ENCODE results near the gene CYB5D1. TPM values are rescaled to one million over a fixed set of nuclear protein-coding genes. Genes with fewer than 3 reads are reported as not detected.

The CYB5D1 gene
- total RNA-seq, 1 donor from 2014 or later, result 6.9 TPM

DNA sequence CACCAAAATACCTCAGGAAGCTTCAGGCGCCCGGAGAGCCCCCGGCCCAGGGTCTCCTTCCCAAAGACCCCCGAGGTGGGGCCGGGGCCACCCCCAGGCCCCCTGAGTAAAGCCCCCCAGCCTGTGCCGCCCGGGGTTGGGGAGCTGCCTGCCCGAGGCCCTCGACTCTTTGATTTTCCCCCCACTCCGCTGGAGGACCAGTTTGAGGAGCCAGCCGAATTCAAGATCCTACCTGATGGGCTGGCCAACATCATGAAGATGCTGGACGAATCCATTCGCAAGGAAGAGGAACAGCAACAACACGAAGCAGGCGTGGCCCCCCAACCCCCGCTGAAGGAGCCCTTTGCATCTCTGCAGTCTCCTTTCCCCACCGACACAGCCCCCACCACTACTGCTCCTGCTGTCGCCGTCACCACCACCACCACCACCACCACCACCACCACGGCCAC, 9.6 kb upstream of the CYB5D1 start:
- peaks cover 16% of the 10 kb centered on the region for H3K36me3 Mint-ChIP-seq (ENCODE audit: low read depth)
- no peaks in the 10 kb centered on the region for H3K9me3 Mint-ChIP-seq (ENCODE audit: low read depth)
- no peak overlapping the region for H3K4me3 Mint-ChIP-seq (ENCODE audit: unreplicated experiment)
- H3K27me3 Mint-ChIP-seq (ENCODE audit: low read depth), result no peaks in the 10 kb centered on the region
- no peak overlapping the region for H3K27ac Mint-ChIP-seq (ENCODE audit: unreplicated experiment)
- no peak for DNase-seq (ENCODE audit: low spot score)
- peaks cover 13% of the 10 kb centered on the region for H3K4me1 Mint-ChIP-seq (ENCODE audit: low read depth)
- TF ChIP-seq, protein P1, sequence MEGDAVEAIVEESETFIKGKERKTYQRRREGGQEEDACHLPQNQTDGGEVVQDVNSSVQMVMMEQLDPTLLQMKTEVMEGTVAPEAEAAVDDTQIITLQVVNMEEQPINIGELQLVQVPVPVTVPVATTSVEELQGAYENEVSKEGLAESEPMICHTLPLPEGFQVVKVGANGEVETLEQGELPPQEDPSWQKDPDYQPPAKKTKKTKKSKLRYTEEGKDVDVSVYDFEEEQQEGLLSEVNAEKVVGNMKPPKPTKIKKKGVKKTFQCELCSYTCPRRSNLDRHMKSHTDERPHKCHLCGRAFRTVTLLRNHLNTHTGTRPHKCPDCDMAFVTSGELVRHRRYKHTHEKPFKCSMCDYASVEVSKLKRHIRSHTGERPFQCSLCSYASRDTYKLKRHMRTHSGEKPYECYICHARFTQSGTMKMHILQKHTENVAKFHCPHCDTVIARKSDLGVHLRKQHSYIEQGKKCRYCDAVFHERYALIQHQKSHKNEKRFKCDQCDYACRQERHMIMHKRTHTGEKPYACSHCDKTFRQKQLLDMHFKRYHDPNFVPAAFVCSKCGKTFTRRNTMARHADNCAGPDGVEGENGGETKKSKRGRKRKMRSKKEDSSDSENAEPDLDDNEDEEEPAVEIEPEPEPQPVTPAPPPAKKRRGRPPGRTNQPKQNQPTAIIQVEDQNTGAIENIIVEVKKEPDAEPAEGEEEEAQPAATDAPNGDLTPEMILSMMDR (IDR thresholded peaks at IDR 0.05), result no peak

DNA sequence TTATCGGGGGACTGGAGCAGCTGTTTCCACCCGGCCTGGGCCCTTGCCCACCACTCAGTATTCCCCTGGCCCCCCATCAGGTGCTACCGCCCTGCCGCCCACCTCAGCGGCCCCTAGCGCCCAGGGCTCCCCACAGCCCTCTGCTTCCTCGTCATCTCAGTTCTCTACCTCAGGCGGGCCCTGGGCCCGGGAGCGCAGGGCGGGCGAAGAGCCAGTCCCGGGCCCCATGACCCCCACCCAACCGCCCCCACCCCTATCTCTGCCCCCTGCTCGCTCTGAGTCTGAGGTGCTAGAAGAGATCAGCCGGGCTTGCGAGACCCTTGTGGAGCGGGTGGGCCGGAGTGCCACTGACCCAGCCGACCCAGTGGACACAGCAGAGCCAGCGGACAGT, 9.1 kb upstream of the CYB5D1 start:
- peaks cover 11% of the 10 kb centered on the region for H3K4me1 Mint-ChIP-seq (ENCODE audit: low read depth)
- no peak overlapping the region for H3K4me3 Mint-ChIP-seq (ENCODE audit: unreplicated experiment)
- DNase-seq (ENCODE audit: low spot score), result no peak
- no peak overlapping the region for H3K27ac Mint-ChIP-seq (ENCODE audit: unreplicated experiment)
- H3K9me3 Mint-ChIP-seq (ENCODE audit: low read depth), result no peaks in the 10 kb centered on the region
- no peaks in the 10 kb centered on the region for H3K27me3 Mint-ChIP-seq (ENCODE audit: low read depth)
- H3K36me3 Mint-ChIP-seq (ENCODE audit: low read depth), result peaks cover 16% of the 10 kb centered on the region
- TF ChIP-seq, protein P1 (IDR thresholded peaks at IDR 0.05), result no peak

DNA sequence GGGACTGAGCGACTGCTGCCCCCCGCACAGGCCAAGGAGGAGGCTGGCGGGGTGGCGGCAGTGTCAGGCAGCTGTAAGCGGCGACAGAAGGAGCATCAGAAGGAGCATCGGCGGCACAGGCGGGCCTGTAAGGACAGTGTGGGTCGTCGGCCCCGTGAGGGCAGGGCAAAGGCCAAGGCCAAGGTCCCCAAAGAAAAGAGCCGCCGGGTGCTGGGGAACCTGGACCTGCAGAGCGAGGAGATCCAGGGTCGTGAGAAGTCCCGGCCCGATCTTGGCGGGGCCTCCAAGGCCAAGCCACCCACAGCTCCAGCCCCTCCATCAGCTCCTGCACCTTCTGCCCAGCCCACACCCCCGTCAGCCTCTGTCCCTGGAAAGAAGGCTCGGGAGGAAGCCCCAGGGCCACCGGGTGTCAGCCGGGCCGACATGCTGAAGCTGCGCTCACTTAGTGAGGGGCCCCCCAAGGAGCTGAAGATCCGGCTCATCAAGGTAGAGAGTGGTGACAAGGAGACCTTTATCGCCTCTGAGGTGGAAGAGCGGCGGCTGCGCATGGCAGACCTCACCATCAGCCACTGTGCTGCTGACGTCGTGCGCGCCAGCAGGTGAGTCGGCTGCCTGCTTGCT, 8.6 kb upstream of the CYB5D1 start:
- Mint-ChIP-seq H3K4me3 (ENCODE audit: unreplicated experiment) (no peak overlapping the region), H3K36me3 (ENCODE audit: low read depth) (peaks cover 16% of the 10 kb centered on the region), H3K4me1 (ENCODE audit: low read depth) (peaks cover 11% of the 10 kb centered on the region), H3K27ac (ENCODE audit: unreplicated experiment) (no peak overlapping the region), H3K27me3 (ENCODE audit: low read depth) (no peaks in the 10 kb centered on the region), H3K9me3 (ENCODE audit: low read depth) (no peaks in the 10 kb centered on the region)
- TF ChIP-seq, protein P1 (IDR thresholded peaks at IDR 0.05), result no peak
- no peak for DNase-seq (ENCODE audit: low spot score)

DNA sequence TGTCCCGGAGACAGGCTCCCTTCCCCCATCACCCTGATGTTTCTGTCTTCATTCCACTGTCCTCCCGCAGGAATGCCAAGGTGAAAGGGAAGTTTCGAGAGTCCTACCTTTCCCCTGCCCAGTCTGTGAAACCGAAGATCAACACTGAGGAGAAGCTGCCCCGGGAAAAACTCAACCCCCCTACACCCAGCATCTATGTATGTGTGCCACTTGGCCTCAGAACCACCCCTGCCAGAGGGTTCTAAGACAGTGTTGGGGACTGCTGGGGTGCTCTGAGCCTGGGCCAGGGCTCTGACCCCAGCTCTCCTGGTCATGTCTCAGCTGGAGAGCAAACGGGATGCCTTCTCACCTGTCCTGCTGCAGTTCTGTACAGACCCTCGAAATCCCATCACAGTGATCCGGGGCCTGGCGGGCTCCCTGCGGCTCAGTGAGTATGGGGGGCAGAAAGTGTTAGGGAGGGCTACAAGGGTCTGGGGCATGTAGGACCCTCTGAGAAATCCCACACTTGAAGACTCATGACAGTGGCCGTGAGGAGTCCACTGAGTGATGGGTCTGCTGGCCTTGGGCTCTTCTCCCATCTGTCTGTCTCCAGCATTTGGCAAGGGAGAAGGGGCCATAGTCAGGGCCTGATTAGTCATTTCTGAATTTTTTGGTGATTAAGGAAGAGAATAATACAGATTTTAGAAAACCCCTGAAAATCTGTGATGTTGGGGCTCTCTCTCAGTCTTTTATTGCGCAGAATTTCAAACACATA, 7.9 kb upstream of the CYB5D1 start:
- Mint-ChIP-seq H3K27me3 (ENCODE audit: low read depth) (no peaks in the 10 kb centered on the region), H3K4me3 (ENCODE audit: unreplicated experiment) (no peak overlapping the region), H3K4me1 (ENCODE audit: low read depth) (peaks cover 9% of the 10 kb centered on the region), H3K27ac (ENCODE audit: unreplicated experiment) (no peak overlapping the region), H3K9me3 (ENCODE audit: low read depth) (no peaks in the 10 kb centered on the region), H3K36me3 (ENCODE audit: low read depth) (peaks cover 16% of the 10 kb centered on the region)
- no peak for DNase-seq (ENCODE audit: low spot score)
- TF ChIP-seq, protein P1 (IDR thresholded peaks at IDR 0.05), result no peak

DNA sequence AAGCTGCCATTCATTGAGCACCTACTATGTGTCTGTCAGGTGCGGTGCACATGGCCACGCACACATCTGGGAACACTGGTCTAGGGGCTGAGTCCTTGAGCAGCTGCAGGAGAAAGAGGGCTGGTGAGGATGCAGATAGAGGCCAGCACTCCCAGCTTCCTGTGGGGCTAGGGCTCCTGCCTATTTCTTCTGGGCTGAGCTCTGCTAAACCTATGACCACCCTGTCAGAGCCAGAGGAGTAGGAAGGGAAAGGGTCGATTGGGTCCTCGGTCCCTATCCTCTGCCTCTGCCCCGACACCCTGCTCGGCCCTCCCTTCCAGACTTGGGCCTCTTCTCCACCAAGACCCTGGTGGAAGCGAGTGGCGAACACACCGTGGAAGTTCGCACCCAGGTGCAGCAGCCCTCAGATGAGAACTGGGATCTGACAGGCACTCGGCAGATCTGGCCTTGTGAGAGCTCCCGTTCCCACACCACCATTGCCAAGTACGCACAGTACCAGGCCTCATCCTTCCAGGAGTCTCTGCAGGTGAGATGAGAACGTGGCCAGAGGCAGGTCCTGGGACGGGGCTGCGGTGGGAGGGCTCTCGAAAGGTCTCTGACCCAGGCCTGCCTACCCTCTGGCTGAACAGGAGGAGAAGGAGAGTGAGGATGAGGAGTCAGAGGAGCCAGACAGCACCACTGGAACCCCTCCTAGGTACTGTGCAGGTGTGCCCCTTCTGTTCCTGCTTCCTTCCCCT, 6.9 kb upstream of the CYB5D1 start:
- Mint-ChIP-seq H3K4me3 (ENCODE audit: unreplicated experiment) (no peak overlapping the region), H3K27ac (ENCODE audit: unreplicated experiment) (peak overlapping the region; percentile 49)

More for the DNA sequence above, 6.9 kb upstream of the CYB5D1 start:
- DNase-seq (ENCODE audit: low spot score), result no peak
- no peaks in the 10 kb centered on the region for H3K9me3 Mint-ChIP-seq (ENCODE audit: low read depth)
- H3K4me1 Mint-ChIP-seq (ENCODE audit: low read depth), result peaks cover 5% of the 10 kb centered on the region
- H3K27me3 Mint-ChIP-seq (ENCODE audit: low read depth), result no peaks in the 10 kb centered on the region
- H3K36me3 Mint-ChIP-seq (ENCODE audit: low read depth), result peaks cover 16% of the 10 kb centered on the region
- TF ChIP-seq, protein P1 (IDR thresholded peaks at IDR 0.05), result no peak

Data from chondrocyte (in vitro differentiated cells).